ENCODE results near the gene LILRA1. TPM values are rescaled to one million over a fixed set of nuclear protein-coding genes. Genes with fewer than 3 reads are reported as not detected.

LILRA1 gene
- total RNA-seq, 1 experiment from 2014 or later, result not detected

GRCh38 chr19:54551293-54551692 is 42.1 kb upstream of the LILRA1 start:
- ATAC-seq, result no peak
- ChIA-PET RAD21 (ENCODE audit: low non-redundant PET in 1 of 2, low total read pairs in 2 of 2, uncharacterized antibody in 2 of 2, unreplicated experiment in 2 of 2) (no interaction called here), CTCF (no interaction called here), POLR2A (no interaction called here)
- TF ChIP-seq SIN3A (IDR thresholded peaks at IDR 0.05; ENCODE audit: low read depth), result no peak
- no peak for TF ChIP-seq CBX3 (IDR thresholded peaks at IDR 0.05; ENCODE audit: low read depth)
- no peak for TF ChIP-seq POLR2AphosphoS5 (IDR thresholded peaks at IDR 0.05; ENCODE audit: low read depth, low read length)
- no peak for TF ChIP-seq EZH2 (IDR thresholded peaks at IDR 0.05)
- TF ChIP-seq EZH2phosphoT487 (IDR thresholded peaks at IDR 0.05; ENCODE audit: borderline replicate concordance), result no peak
- TF ChIP-seq FOSL1 (IDR thresholded peaks at IDR 0.05; ENCODE audit: low read depth), result no peak
- TF ChIP-seq RAD21 (IDR thresholded peaks at IDR 0.05; ENCODE audit: low read depth), result no peak
- TF ChIP-seq, protein P1, sequence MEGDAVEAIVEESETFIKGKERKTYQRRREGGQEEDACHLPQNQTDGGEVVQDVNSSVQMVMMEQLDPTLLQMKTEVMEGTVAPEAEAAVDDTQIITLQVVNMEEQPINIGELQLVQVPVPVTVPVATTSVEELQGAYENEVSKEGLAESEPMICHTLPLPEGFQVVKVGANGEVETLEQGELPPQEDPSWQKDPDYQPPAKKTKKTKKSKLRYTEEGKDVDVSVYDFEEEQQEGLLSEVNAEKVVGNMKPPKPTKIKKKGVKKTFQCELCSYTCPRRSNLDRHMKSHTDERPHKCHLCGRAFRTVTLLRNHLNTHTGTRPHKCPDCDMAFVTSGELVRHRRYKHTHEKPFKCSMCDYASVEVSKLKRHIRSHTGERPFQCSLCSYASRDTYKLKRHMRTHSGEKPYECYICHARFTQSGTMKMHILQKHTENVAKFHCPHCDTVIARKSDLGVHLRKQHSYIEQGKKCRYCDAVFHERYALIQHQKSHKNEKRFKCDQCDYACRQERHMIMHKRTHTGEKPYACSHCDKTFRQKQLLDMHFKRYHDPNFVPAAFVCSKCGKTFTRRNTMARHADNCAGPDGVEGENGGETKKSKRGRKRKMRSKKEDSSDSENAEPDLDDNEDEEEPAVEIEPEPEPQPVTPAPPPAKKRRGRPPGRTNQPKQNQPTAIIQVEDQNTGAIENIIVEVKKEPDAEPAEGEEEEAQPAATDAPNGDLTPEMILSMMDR (IDR thresholded peaks at IDR 0.05 in 2 of 3, conservative IDR thresholded peaks at IDR 0.05 in 1 of 3; ENCODE audit: borderline replicate concordance in 1 of 3, insufficient read depth in 1 of 3, low read depth in 2 of 3, low read length in 2 of 3), result no peak
- Histone ChIP-seq H3K9me3 (ENCODE audit: control insufficient read depth in 1 of 2, insufficient read depth in 1 of 2, low read depth in 1 of 2, low read length in 2 of 2) (no peaks in the 10 kb centered on the region), H3K4me3 (replicated peaks in 1 of 2; ENCODE audit: low read depth in 1 of 2, low read length in 2 of 2) (no peak overlapping the region), H3K27me3 (ENCODE audit: insufficient read depth, low read length) (peaks cover 19% of the 10 kb centered on the region), H3K36me3 (ENCODE audit: control insufficient read depth in 1 of 2, insufficient read depth in 2 of 2, low read length in 2 of 2) (no peaks in the 10 kb centered on the region), H3K9me2 (ENCODE audit: insufficient read depth) (no peaks in the 10 kb centered on the region), H3K4me2 (ENCODE audit: low read length) (no peak overlapping the region), H3K9ac (ENCODE audit: low read length) (no peak overlapping the region), H4K20me1 (ENCODE audit: insufficient read depth) (no peaks in the 10 kb centered on the region), H2AFZ (ENCODE audit: low read depth, low read length, poor library complexity, severe bottlenecking) (no peak overlapping the region), H3K79me2 (ENCODE audit: insufficient read depth, low read length) (no peaks in the 10 kb centered on the region), H3K4me1 (ENCODE audit: control insufficient read depth in 1 of 2, insufficient read depth in 2 of 2, low read length in 2 of 2) (no peaks in the 10 kb centered on the region), H3K27ac (ENCODE audit: low read depth, low read length) (no peak overlapping the region)
- intact Hi-C loops (cut with micrococcal nuclease), result no loop called here
- BruUV-seq (replicated peaks), result no TSS peak
- DNase-seq (ENCODE audit: low read depth, low spot score), result no peak
